GM19372 (cell line): ENCODE results near the gene SCIN.

Experiments used
- ATAC-seq: cut with Tn5 transposase; IDR thresholded peaks from one replicate; pipeline ENCODE4 v1.9.1; 2021; ENCODE audit warnings: mild to moderate bottlenecking, low read depth, moderate library complexity; ENCODE audit not compliant: unreplicated experiment

The SCIN gene

GRCh38 chr7:12565873-12566272, 4.6 kb upstream of the SCIN start:
- ATAC-seq: no peak

- peak; percentile 52 for ATAC-seq
These were observed 3.5 kb upstream of the SCIN start for GRCh38 chr7:12567015-12567414.

GRCh38 chr7:12569673-12570072, 847 bp upstream of the SCIN start:
- ATAC-seq: no peak

GRCh38 chr7:12570168-12570533, 369 bp upstream of the SCIN start:
- no peak for ATAC-seq

- ATAC-seq: no peak
These were observed 1.2 kb downstream of the SCIN start for GRCh38 chr7:12571691-12572090.

GRCh38 chr7:12572941-12573575, 2.5 kb downstream of the SCIN start:
- ATAC-seq: no peak

GRCh38 chr7:12573885-12574284, 3.4 kb downstream of the SCIN start:
- ATAC-seq: no peak

- ATAC-seq: no peak
These were observed 8.6 kb downstream of the SCIN start for GRCh38 chr7:12578930-12579640.

GRCh38 chr7:12581897-12582296, 11.4 kb downstream of the SCIN start:
- no peak for ATAC-seq

GRCh38 chr7:12582362-12582761, 11.8 kb downstream of the SCIN start:
- no peak for ATAC-seq

GRCh38 chr7:12583176-12583575, 12.7 kb downstream of the SCIN start:
- no peak for ATAC-seq

- no peak for ATAC-seq
These were observed 13.4 kb downstream of the SCIN start for GRCh38 chr7:12583922-12584321.

GRCh38 chr7:12584930-12585329, 14.4 kb downstream of the SCIN start:
- ATAC-seq: peak; percentile 87

- ATAC-seq: no peak
These were observed 15.8 kb downstream of the SCIN start for GRCh38 chr7:12586271-12586670.

- ATAC-seq: no peak
These were observed 17.9 kb downstream of the SCIN start for GRCh38 chr7:12588259-12588904.

- ATAC-seq: no peak
These were observed 20.0 kb downstream of the SCIN start for GRCh38 chr7:12590559-12590958.

GRCh38 chr7:12594122-12594897, 23.8 kb downstream of the SCIN start:
- no peak for ATAC-seq

GRCh38 chr7:12595148-12595547, 24.6 kb downstream of the SCIN start:
- no peak for ATAC-seq

- no peak for ATAC-seq
These were observed 25.8 kb downstream of the SCIN start for GRCh38 chr7:12596225-12596790.

- peak; percentile 97 for ATAC-seq
These were observed 30.9 kb downstream of the SCIN start for GRCh38 chr7:12601302-12601869.
